Osteocyte (in vitro differentiated cells): Measurements from ENCODE around the gene ADAM11. TPM values are rescaled to one million over a fixed set of nuclear protein-coding genes. Genes with fewer than 3 reads are reported as not detected.
A peak's percentile ranks its signal among the peaks of the same experiment; 100 is the strongest.
"Not testable (repeated sequence)": the region's sequence is repeated elsewhere in the genome, so short reads cannot be mapped to it uniquely, and the experiment has no call there.

Experiments
- DNase-seq: peaks from one replicate; pipeline ENCODE4 v3.0.0; 2021; ENCODE audit warnings: mixed read lengths; ENCODE audit not compliant: unreplicated experiment; ENCODE audit errors: extremely low spot score
- H3K27ac Mint-ChIP-seq: one replicate; pipeline ENCODE4 v1.8.0; 2021; ENCODE audit warnings: mild to moderate bottlenecking, mixed read lengths; ENCODE audit not compliant: unreplicated experiment
- H3K27me3 Mint-ChIP-seq: one replicate; pipeline ENCODE4 v1.8.0; 2021; ENCODE audit warnings: mixed read lengths; ENCODE audit not compliant: unreplicated experiment
- H3K36me3 Mint-ChIP-seq: one replicate; pipeline ENCODE4 v1.8.0; 2021; ENCODE audit warnings: mixed read lengths; ENCODE audit not compliant: unreplicated experiment
- H3K4me1 Mint-ChIP-seq: one replicate; pipeline ENCODE4 v1.8.0; 2021; ENCODE audit warnings: mixed read lengths; ENCODE audit not compliant: unreplicated experiment
- H3K4me3 Mint-ChIP-seq: one replicate; pipeline ENCODE4 v1.8.0; 2021; ENCODE audit warnings: mild to moderate bottlenecking, moderate library complexity, mixed read lengths; ENCODE audit not compliant: unreplicated experiment
- H3K9me3 Mint-ChIP-seq: one replicate; pipeline ENCODE4 v1.8.0; 2021; ENCODE audit warnings: mixed read lengths; ENCODE audit not compliant: unreplicated experiment
- CTCF ChIP-seq: fragments of 200-600 bp; sonication (generic); IDR thresholded peaks from 2 replicates; pipeline ENCODE4 v1.5.0; 2021; ENCODE audit warnings: antibody characterized with exemption, mild to moderate bottlenecking, moderate library complexity
- total RNA-seq: library from RNA; stranded (reverse); gene quantifications from 2 replicates; pipeline ENCODE4 v1.2.1, GENCODE V29; 2021

The ADAM11 gene
- total RNA-seq, 1 donor from 2014 or later = 1.0 TPM

GRCh38 chr17:44808156-44808555 is 49.4 kb downstream of the ADAM11 start:
- Mint-ChIP-seq H3K4me3 (no peak overlapping the region), H3K27ac (peak overlapping the region; percentile 5), H3K36me3 (peaks cover 21% of the 10 kb centered on the region), H3K4me1 (peaks cover 15% of the 10 kb centered on the region), H3K9me3 (no peaks in the 10 kb centered on the region), H3K27me3 (no peaks in the 10 kb centered on the region)
- TF ChIP-seq CTCF = no peak
- no peak for DNase-seq

- not testable (repeated sequence) for H3K4me3 Mint-ChIP-seq, DNase-seq, H3K9me3 Mint-ChIP-seq, H3K27me3 Mint-ChIP-seq, H3K27ac Mint-ChIP-seq
- peaks cover 21% of the 10 kb centered on the region for H3K36me3 Mint-ChIP-seq
- H3K4me1 Mint-ChIP-seq = peaks cover 16% of the 10 kb centered on the region
Measured at GRCh38 chr17:44808656-44809388, 50.0 kb downstream of the ADAM11 start.

GRCh38 chr17:44812263-44812662 is 53.5 kb downstream of the ADAM11 start:
- H3K4me3 Mint-ChIP-seq = no peak overlapping the region
- TF ChIP-seq CTCF = no peak
- no peak overlapping the region for H3K27ac Mint-ChIP-seq
- H3K4me1 Mint-ChIP-seq = peaks cover 16% of the 10 kb centered on the region
- no peaks in the 10 kb centered on the region for H3K9me3 Mint-ChIP-seq
- DNase-seq = no peak
- no peaks in the 10 kb centered on the region for H3K36me3 Mint-ChIP-seq
- no peaks in the 10 kb centered on the region for H3K27me3 Mint-ChIP-seq

- H3K9me3 Mint-ChIP-seq, DNase-seq, H3K4me3 Mint-ChIP-seq, H3K36me3 Mint-ChIP-seq, H3K27me3 Mint-ChIP-seq: not testable (repeated sequence)
- peak overlapping the region; percentile 18 for H3K27ac Mint-ChIP-seq
- peaks cover 37% of the 10 kb centered on the region for H3K4me1 Mint-ChIP-seq
Measured at GRCh38 chr17:44818508-44818907, 59.7 kb downstream of the ADAM11 start.

- Mint-ChIP-seq H3K4me1 (peaks cover 36% of the 10 kb centered on the region), H3K27ac (peak overlapping the region; percentile 48), H3K4me3 (no peak overlapping the region), H3K9me3 (no peaks in the 10 kb centered on the region), H3K27me3 (no peaks in the 10 kb centered on the region), H3K36me3 (no peaks in the 10 kb centered on the region)
- no peak for DNase-seq
- no peak for TF ChIP-seq CTCF
Measured at GRCh38 chr17:44820631-44821212, 61.9 kb downstream of the ADAM11 start.

GRCh38 chr17:44825236-44825635 is 66.4 kb downstream of the ADAM11 start:
- H3K4me1 Mint-ChIP-seq = peaks cover 41% of the 10 kb centered on the region
- DNase-seq, H3K36me3 Mint-ChIP-seq, H3K27ac Mint-ChIP-seq, H3K9me3 Mint-ChIP-seq, H3K4me3 Mint-ChIP-seq, H3K27me3 Mint-ChIP-seq: not testable (repeated sequence)
